HG03575 (cell line): Measurements from ENCODE around the gene POMT1.
"Not testable (repeated sequence)": the region's sequence is repeated elsewhere in the genome, so short reads cannot be mapped to it uniquely, and the experiment has no call there.

Experiments used
- ATAC-seq: cut with Tn5 transposase; IDR thresholded peaks from one replicate; pipeline ENCODE4 v1.9.1; 2021; ENCODE audit not compliant: unreplicated experiment, insufficient number of reproducible peaks, low FRiP score; ENCODE audit errors: extremely low read depth

POMT1 gene, protein sequence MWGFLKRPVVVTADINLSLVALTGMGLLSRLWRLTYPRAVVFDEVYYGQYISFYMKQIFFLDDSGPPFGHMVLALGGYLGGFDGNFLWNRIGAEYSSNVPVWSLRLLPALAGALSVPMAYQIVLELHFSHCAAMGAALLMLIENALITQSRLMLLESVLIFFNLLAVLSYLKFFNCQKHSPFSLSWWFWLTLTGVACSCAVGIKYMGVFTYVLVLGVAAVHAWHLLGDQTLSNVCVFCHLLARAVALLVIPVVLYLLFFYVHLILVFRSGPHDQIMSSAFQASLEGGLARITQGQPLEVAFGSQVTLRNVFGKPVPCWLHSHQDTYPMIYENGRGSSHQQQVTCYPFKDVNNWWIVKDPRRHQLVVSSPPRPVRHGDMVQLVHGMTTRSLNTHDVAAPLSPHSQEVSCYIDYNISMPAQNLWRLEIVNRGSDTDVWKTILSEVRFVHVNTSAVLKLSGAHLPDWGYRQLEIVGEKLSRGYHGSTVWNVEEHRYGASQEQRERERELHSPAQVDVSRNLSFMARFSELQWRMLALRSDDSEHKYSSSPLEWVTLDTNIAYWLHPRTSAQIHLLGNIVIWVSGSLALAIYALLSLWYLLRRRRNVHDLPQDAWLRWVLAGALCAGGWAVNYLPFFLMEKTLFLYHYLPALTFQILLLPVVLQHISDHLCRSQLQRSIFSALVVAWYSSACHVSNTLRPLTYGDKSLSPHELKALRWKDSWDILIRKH

GRCh38 chr9:131502781-131503625, at the start of gene POMT1:
Gene POMT1 (plus strand): TSS chr9:131502918. CDS start chr9:131504219, 1,301 bp downstream.
- no peak for ATAC-seq

DNA sequence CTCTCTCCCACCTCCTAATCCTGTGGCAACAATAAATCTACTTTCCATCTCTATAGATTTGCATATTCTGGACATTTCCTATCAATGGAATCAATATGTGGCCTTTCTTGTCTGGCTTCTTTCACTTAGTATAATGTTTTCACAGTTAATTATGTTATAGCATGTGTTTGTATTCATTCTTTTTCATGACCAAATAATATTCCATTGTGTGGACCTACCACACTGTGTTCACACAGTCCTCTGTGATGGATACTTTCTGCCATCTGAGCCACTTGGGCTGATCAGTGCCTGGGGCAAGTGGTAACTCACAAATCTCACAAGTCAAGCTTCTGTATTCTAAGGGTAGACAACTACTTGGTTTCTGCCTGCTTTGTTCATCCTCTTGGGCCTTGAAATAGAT, 48.7 kb upstream of the POMT1 start:
- no peak for ATAC-seq

DNA sequence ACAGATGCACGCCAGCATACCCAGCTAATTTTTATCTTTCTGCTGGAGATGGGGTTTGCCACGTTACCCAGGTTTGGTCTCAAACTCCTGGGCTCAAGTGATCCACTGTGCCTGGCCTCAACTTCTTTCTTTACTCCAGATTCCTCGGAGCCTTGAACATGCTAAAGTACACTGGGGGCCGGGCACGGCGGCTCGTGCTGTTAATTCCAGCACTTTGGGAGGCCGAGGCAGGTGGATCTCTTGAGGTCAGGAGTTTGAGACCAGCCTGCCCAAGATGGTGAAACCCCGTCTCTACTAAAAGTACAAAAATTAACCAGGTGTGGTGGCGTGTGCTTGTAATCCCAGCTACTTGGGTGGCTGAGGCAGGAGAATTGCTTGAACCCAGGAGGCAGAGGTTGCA, 47.1 kb upstream of the POMT1 start:
- ATAC-seq, result not testable (repeated sequence)

DNA sequence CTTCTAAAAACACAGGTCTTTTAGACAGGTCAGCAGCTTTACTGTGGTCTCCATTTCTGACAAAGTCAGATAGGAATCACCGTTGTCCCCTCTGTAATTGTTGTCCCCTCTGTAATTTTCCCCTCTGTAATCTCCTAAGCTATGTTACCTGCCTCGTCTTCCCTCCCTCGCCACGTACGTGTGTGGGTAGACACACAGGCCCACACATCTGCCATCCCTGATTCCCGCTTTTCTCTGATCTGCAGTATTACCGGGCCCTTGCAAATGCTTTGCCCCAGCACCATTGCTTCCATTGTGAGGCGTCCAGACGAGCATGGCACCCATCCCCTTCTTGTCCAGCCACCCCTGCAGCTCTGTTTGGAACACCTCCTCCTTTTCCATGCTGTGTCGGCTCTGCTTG, 45.0 kb upstream of the POMT1 start:
- no peak for ATAC-seq

GRCh38 chr9:131459056-131459455, 43.7 kb upstream of the POMT1 start:
- ATAC-seq, result no peak

GRCh38 chr9:131461166-131461565, 41.6 kb upstream of the POMT1 start:
- no peak for ATAC-seq

DNA sequence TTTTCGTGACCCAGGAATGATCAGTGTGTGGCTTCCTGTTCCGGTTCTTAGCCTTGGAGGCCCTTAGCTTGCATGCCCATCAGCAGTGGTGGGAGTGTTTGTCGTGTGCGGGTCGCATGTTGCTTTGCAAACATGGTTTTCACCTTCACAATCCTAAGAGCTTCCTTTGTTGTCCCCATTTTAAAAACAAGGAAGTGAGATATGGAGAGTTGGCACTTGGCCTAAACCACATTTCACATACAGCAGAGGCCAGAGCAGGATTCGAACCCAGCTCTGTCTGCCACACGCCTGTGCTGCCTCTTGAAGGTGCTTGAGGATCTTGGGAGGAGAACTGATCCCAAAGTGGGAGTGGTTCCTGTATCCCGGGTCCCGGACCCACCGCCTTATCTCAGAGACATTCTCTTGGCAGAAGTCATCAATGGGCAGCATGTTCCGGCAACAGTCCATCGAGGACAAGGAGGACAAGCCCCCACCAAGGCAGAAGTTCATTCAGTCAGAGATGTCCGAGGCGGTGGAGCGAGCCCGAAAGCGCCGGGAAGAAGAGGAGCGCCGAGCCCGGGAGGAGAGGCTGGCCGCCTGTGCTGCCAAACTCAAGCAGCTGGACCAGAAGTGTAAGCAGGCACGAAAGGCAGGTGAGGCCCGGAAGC, 38.2 kb upstream of the POMT1 start:
- no peak for ATAC-seq

GRCh38 chr9:131465401-131465800, 37.3 kb upstream of the POMT1 start:
- ATAC-seq, result no peak

GRCh38 chr9:131467214-131467935, 35.3 kb upstream of the POMT1 start:
- no peak for ATAC-seq

DNA sequence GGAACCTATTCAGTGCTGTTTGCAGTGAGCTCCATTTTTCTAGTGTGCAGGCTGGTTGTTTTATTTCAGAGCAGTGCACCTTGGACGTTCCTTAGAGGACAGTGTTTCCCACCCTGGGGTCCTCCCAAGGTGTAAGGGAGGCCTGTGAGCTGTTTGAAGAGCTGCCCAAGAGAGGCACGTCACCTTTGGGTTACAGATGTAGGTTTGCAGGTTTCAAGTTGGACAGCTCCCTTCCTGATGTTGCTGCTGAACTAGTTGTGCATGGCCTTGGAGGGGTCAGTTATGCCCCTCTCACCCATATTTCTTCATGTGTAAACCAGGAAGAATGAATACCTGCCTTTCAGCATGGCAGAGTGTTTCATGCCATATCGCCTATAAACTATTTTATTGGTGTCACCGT, 34.7 kb upstream of the POMT1 start:
- no peak for ATAC-seq

DNA sequence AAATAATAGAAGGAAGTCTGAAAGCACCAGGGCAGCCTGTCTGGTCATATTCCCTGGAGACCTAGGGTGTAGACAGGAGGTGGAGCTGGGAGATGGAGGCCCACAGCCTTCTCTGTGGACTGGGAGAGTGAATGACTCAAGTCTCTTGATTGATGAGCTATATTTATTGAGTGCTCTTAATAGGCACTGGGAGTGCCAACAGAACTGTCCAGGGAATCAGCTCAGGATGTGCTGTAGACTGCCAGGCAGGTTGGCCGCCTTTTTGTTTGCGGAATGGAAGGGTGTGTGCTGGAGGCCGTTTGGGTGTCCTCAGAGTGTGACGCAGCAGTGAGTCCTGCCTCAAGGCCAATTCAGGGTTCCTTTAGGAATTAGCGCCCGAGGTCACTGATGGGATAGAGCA, 33.4 kb upstream of the POMT1 start:
- ATAC-seq, result no peak

DNA sequence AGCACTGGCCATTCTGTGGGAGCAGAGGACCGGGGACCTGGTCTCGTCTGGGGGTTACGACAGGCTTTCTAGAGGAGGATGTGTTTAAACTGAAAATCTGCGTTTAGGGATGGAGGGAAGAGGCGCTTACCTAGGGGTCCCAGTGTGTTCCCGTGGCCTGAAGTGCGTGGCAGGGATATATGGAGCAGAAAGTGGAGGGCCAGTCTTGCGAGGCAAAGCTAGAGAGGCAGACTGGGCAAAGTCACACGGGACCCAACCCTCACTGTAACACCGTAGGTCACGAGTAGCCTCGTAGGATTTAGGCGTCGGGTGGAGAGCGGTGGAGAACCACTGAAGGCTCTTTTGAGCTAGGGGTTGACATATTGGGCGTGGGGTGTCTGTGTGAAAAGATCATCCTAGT, 32.8 kb upstream of the POMT1 start:
- no peak for ATAC-seq

DNA sequence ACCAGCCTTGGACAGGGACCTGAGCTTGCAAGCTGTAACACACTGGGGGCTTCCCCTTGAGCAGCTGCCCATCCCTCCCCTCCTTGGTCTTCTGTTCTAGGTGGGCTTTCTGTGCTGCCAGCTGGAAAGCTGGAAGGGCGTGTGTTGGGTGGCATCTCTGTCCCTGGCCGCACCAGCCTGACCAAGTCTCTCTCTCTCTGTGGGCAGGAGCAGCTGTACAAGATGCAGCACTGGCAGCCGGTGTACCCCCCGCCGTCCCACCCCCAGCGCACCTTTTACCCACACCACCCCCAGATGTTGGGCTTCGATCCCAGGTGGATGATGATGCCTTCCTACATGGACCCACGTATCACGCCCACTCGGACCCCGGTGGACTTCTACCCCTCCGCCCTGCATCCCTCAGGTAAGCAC, 32.1 kb upstream of the POMT1 start:
- ATAC-seq, result no peak

DNA sequence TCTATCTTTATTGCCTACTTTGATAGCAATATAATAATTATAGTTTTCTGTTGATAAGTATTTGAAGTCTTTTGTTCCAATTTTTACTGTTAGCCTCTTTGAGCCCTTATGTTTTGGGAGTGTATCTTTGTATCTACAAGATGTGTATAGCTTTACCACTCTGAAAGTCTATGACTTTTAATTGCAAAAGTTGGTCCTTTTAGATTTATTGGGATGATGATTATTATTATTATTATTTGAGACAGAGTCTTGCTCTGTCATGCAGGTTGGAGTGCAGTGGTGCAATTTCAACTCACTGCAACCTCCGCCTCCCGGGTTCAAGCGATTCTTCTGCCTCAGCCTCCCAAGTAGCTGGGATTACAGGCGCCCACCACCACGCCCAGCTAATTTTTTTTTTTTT, 30.6 kb upstream of the POMT1 start:
- not testable (repeated sequence) for ATAC-seq

DNA sequence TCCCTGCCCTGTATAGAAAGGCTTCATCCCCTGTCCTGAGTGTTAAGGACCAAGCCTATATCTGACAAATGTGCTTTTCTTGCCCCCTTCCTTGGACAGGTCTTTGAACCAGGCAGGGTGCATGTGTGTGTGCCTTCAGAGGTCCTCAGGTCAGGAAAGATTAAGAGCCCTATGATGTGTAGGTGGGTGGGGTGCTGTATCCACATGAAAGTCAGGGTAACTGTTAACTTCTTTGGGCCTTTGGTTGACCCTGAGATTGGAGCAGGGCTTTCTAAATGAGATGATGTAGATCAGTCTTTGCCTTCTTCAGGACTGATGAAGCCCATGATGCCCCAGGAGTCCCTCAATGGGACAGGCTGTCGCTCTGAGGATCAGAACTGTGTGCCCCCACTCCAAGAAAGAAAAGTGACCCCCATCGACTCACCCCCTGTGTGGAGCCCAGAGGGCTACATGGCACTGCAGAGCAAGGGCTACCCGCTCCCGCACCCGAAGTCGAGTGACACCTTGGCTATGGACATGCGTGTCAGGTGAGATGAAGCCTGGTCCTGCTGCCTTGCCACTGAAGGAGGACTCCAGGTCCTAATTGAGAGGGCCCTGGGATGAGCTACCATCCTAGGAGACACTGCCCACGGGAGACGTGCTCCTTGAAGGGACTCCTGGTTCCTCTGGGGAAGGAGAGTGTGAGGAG, 29.4 kb upstream of the POMT1 start:
- ATAC-seq, result no peak

DNA sequence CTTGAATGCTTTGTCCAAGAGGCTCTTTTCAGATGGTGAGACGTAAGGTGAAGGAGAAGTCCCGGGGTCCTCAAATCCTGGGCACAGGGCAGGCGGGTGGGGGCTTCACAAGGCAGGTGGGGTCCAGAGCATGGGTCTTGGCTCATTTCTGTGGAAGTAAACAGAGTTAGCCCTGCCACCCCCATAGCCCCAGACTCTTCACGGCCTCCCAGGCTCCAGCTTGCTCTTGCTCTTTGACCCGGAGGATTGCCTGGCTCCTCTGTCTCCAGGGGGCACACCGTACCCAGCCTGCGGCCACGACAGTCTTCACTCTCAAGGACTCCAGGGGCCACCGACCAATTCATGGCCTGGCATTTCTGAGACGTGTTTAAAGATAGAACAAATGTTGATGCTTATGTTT, 28.8 kb upstream of the POMT1 start:
- ATAC-seq, result no peak

GRCh38 chr9:131474711-131475110, 28.0 kb upstream of the POMT1 start:
- no peak for ATAC-seq
